ENCODE measurements around the gene PIGM.

- no peak for TF ChIP-seq EP300 (IDR thresholded peaks at IDR 0.05)
- no peak for TF ChIP-seq POLR2AphosphoS5 (IDR thresholded peaks at IDR 0.05)
- TF ChIP-seq CTCF (IDR thresholded peaks at IDR 0.05): no peak
- no peak for TF ChIP-seq POLR2A (IDR thresholded peaks at IDR 0.05)
Observed at GRCh38 chr1:159982280-159982679, 49.5 kb downstream of the PIGM start.
